CD4-positive, alpha-beta T cell (primary cell): Measurements from ENCODE around the gene LSAMP. TPM values are rescaled to one million over a fixed set of nuclear protein-coding genes. Genes with fewer than 3 reads are reported as not detected.

Experiments used
- ATAC-seq: fragments of 200-7000 bp; cut with Tn5 transposase; one replicate; pipeline ENCODE4 v1.10.0; 2022; ENCODE audit warnings: mild to moderate bottlenecking; ENCODE audit not compliant: poor library complexity
- CTCF ChIA-PET: fragments of 350-600 bp; sonication (Branson Sonifier 250); formaldehyde crosslinking; loops from one replicate; lab custom pipeline; 2021; ENCODE audit warnings: antibody characterized with exemption, inconsistent platforms; lab: Charles Lee
- POLR2A ChIA-PET: fragments of 350-600 bp; sonication (Branson Sonifier 250); formaldehyde crosslinking; loops from one replicate; lab custom pipeline; 2021; ENCODE audit warnings: antibody characterized with exemption, inconsistent platforms; lab: Charles Lee
- DNase-seq, 14 experiments: peaks; one replicate each; pipeline ENCODE4 v3.0.0-alpha.2; 2013 to 2020; ENCODE audit warnings: mixed read lengths in 2 of 14
- H3K27ac ChIP-seq, 2 donors: one replicate each; pipeline versions ENCODE4 v1.5.1 to v1.7.0; 2013; ENCODE audit warnings: low read length in 2 of 2, low read depth in 1 of 2, mild to moderate bottlenecking in 1 of 2
- H3K27me3 ChIP-seq, 2 experiments: 1 replicate in 1 of 2; 2 replicates in 1 of 2; pipeline versions ENCODE4 v1.6.1 to v1.7.0; 2013; ENCODE audit warnings: low read length in 2 of 2, control low read depth in 1 of 2, mild to moderate bottlenecking in 1 of 2, moderate library complexity in 1 of 2; ENCODE audit not compliant: insufficient read depth in 2 of 2, control insufficient read depth in 1 of 2
- H3K36me3 ChIP-seq: one replicate; pipeline ENCODE4 v1.6.1; 2013; ENCODE audit warnings: low read length, control low read depth; ENCODE audit not compliant: insufficient read depth
- H3K4me1 ChIP-seq: one replicate; pipeline ENCODE4 v1.6.1; 2013; ENCODE audit warnings: low read length, control low read depth; ENCODE audit not compliant: insufficient read depth
- H3K4me3 ChIP-seq: one replicate; pipeline ENCODE4 v1.5.1; 2013; ENCODE audit warnings: mild to moderate bottlenecking, low read length, moderate library complexity
- H3K9me3 ChIP-seq, 2 experiments: 1 replicate in 1 of 2; 2 replicates in 1 of 2; pipeline versions ENCODE4 v1.6.1 to v1.7.0; 2013; ENCODE audit warnings: low read length in 2 of 2, mild to moderate bottlenecking in 2 of 2, control low read depth in 1 of 2, moderate library complexity in 1 of 2; ENCODE audit not compliant: control insufficient read depth in 1 of 2, insufficient read depth in 1 of 2
- H3K27ac Mint-ChIP-seq: one replicate; pipeline ENCODE4 v1.8.0; 2020; ENCODE audit warnings: mixed read lengths
- H3K27me3 Mint-ChIP-seq: one replicate; pipeline ENCODE4 v1.8.0; 2021; ENCODE audit warnings: mixed read lengths
- H3K36me3 Mint-ChIP-seq: one replicate; pipeline ENCODE4 v1.8.0; 2021; ENCODE audit warnings: low read depth, mixed read lengths
- H3K4me1 Mint-ChIP-seq: one replicate; pipeline ENCODE4 v1.8.0; 2021; ENCODE audit warnings: low read depth, mixed read lengths
- H3K4me3 Mint-ChIP-seq: one replicate; pipeline ENCODE4 v1.8.0; 2020; ENCODE audit warnings: mild to moderate bottlenecking, mixed read lengths
- H3K9me3 Mint-ChIP-seq: one replicate; pipeline ENCODE4 v1.8.0; 2020; ENCODE audit warnings: mixed read lengths
- CTCF ChIP-seq: fragments of 200-600 bp; IDR thresholded peaks from one replicate; pipeline ENCODE4 v1.8.0; 2022; ENCODE audit warnings: antibody characterized with exemption, mild to moderate bottlenecking
- intact Hi-C, 2 experiments: fragments of 100-400 bp; cut with DNase I in 1 of 2; cut with micrococcal nuclease in 1 of 2; formaldehyde crosslinking; loops; one replicate each; pipeline versions ENCODE4 v1.15.1 to v1.9.0; 2023 to 2025; cut with DNase I, micrococcal nuclease
- total RNA-seq, 174 experiments: library from RNA in 2 of 174; stranded (reverse) in 2 of 174; gene quantifications; one replicate each; pipeline ENCODE4 v1.2.3 and lab custom pipeline; 2021 to 2026

LSAMP gene
- total RNA-seq, 2 experiments from 2014 or later = not detected

- DNase-seq (no peak), ATAC-seq (no peak)
- TF ChIP-seq CTCF = no peak
- no peaks in the 10 kb centered on the region for H3K36me3 Mint-ChIP-seq
- ChIA-PET CTCF (no interaction called here), POLR2A (no interaction called here)
- H3K27me3 Mint-ChIP-seq = peaks cover 10% of the 10 kb centered on the region
- H3K36me3 ChIP-seq = no peaks in the 10 kb centered on the region
- no peak overlapping the region for H3K4me3 ChIP-seq
- H3K27ac Mint-ChIP-seq = no peak overlapping the region
- H3K4me1 Mint-ChIP-seq = no peaks in the 10 kb centered on the region
- H3K9me3 ChIP-seq = no peaks in the 10 kb centered on the region
- H3K27ac ChIP-seq = no peak overlapping the region
- H3K27me3 ChIP-seq = no peaks in the 10 kb centered on the region
- intact Hi-C loops = no loop called here
- H3K9me3 Mint-ChIP-seq = no peaks in the 10 kb centered on the region
- H3K4me3 Mint-ChIP-seq = no peak overlapping the region
- H3K4me1 ChIP-seq = no peaks in the 10 kb centered on the region
Measured at GRCh38 chr3:115890579-115890978, 554.7 kb downstream of the LSAMP start.

GRCh38 chr3:115885621-115886020 is 559.7 kb downstream of the LSAMP start:
- ATAC-seq (no peak), DNase-seq (no peak)
- POLR2A ChIA-PET = no interaction called here
- H3K4me3 ChIP-seq = no peak overlapping the region
- Mint-ChIP-seq H3K9me3 (no peaks in the 10 kb centered on the region), H3K4me1 (no peaks in the 10 kb centered on the region), H3K27me3 (peaks cover 31% of the 10 kb centered on the region), H3K36me3 (no peaks in the 10 kb centered on the region), H3K4me3 (no peak overlapping the region), H3K27ac (no peak overlapping the region)
- no peak for TF ChIP-seq CTCF
- intact Hi-C loops = no loop called here
- H3K4me1 ChIP-seq = no peaks in the 10 kb centered on the region
- CTCF ChIA-PET = interaction anchor here (0.6 kb wide), 1 partner anchor 56 kb away, joined by 3 read pairs; no protein-coding TSS in a partner anchor
- H3K9me3 ChIP-seq = no peaks in the 10 kb centered on the region
- H3K27ac ChIP-seq = no peak overlapping the region
- peaks cover 0 to 4% of the 10 kb centered on the region in 2 experiments for H3K27me3 ChIP-seq
- no peaks in the 10 kb centered on the region for H3K36me3 ChIP-seq

GRCh38 chr3:115877615-115877899 is 567.7 kb downstream of the LSAMP start:
- Histone ChIP-seq H3K27ac (no peak overlapping the region), H3K9me3 (no peaks in the 10 kb centered on the region), H3K27me3 (peaks cover 0 to 4% of the 10 kb centered on the region in 2 experiments), H3K4me1 (no peaks in the 10 kb centered on the region), H3K36me3 (no peaks in the 10 kb centered on the region), H3K4me3 (no peak overlapping the region)
- H3K4me3 Mint-ChIP-seq = no peak overlapping the region
- POLR2A ChIA-PET = no interaction called here
- peaks cover 8% of the 10 kb centered on the region for H3K27me3 Mint-ChIP-seq
- no peaks in the 10 kb centered on the region for H3K9me3 Mint-ChIP-seq
- no peaks in the 10 kb centered on the region for H3K36me3 Mint-ChIP-seq
- H3K27ac Mint-ChIP-seq = no peak overlapping the region
- no peak for TF ChIP-seq CTCF
- ATAC-seq = no peak
- CTCF ChIA-PET = no interaction called here
- intact Hi-C loops = no loop called here
- no peaks in the 10 kb centered on the region for H3K4me1 Mint-ChIP-seq
- no peak for DNase-seq
